Nephron (organoid): ENCODE data around the gene CACNA2D2.

ENCODE experiments used
- H3K27ac Mint-ChIP-seq, 3 experiments: 2 replicates each; pipeline ENCODE4 v1.8.0; 2020; ENCODE audit warnings: mixed read lengths in 3 of 3, mild to moderate bottlenecking in 2 of 3, moderate library complexity in 1 of 3
- H3K27me3 Mint-ChIP-seq: 2 replicates; pipeline ENCODE4 v1.8.0; 2021; ENCODE audit warnings: low read depth, mild to moderate bottlenecking, moderate library complexity, mixed read lengths
- H3K36me3 Mint-ChIP-seq: 2 replicates; pipeline ENCODE4 v1.8.0; 2020; ENCODE audit warnings: low read depth, mixed read lengths
- H3K4me1 Mint-ChIP-seq: 2 replicates; pipeline ENCODE4 v1.8.0; 2020; ENCODE audit warnings: mixed read lengths
- H3K4me3 Mint-ChIP-seq, 3 experiments: 2 replicates each; pipeline ENCODE4 v1.8.0; 2020; ENCODE audit warnings: mild to moderate bottlenecking in 3 of 3, mixed read lengths in 3 of 3, moderate library complexity in 2 of 3
- H3K9me3 Mint-ChIP-seq: 2 replicates; pipeline ENCODE4 v1.8.0; 2020; ENCODE audit warnings: mixed read lengths
- TF ChIP-seq, protein P1 (sequence below), 3 experiments: fragments of 200-600 bp; sonication (generic); IDR thresholded peaks; one replicate each; pipeline ENCODE4 v1.5.0; 2021; ENCODE audit warnings: antibody characterized with exemption in 3 of 3; ENCODE audit not compliant: unreplicated experiment in 3 of 3

The CACNA2D2 gene

DNA sequence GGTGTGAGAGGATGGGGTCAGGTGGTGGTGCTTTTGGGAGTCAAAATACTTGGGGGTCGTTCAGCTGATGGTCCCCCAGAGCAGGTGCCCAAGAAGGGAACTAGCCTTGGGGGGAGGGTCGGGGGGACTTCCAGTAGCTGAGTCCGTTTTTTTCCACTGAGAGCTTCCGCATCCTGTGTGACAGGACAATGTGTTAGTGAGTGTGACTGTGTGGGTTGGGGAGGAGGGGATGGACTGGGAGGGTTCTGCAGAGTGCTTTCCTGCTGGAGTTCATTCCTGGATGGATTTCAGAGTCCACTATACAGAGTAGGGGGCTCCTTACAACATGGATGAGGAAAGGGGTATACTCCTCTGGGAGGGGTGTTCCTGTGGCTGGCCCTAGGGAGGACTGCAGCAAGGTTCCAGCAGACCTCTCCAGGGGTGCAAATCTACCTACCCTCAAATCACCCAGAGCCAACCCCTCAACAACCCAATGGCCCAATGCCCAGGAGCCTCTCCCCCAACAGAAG lies 180.3 kb downstream of the CACNA2D2 start:
- TF ChIP-seq, protein P1, sequence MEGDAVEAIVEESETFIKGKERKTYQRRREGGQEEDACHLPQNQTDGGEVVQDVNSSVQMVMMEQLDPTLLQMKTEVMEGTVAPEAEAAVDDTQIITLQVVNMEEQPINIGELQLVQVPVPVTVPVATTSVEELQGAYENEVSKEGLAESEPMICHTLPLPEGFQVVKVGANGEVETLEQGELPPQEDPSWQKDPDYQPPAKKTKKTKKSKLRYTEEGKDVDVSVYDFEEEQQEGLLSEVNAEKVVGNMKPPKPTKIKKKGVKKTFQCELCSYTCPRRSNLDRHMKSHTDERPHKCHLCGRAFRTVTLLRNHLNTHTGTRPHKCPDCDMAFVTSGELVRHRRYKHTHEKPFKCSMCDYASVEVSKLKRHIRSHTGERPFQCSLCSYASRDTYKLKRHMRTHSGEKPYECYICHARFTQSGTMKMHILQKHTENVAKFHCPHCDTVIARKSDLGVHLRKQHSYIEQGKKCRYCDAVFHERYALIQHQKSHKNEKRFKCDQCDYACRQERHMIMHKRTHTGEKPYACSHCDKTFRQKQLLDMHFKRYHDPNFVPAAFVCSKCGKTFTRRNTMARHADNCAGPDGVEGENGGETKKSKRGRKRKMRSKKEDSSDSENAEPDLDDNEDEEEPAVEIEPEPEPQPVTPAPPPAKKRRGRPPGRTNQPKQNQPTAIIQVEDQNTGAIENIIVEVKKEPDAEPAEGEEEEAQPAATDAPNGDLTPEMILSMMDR (IDR thresholded peaks at IDR 0.05; ENCODE audit: unreplicated experiment in 3 of 3) = no peak
- peak overlapping the region; percentile 99 to 100 (median 99) for H3K27ac Mint-ChIP-seq

DNA sequence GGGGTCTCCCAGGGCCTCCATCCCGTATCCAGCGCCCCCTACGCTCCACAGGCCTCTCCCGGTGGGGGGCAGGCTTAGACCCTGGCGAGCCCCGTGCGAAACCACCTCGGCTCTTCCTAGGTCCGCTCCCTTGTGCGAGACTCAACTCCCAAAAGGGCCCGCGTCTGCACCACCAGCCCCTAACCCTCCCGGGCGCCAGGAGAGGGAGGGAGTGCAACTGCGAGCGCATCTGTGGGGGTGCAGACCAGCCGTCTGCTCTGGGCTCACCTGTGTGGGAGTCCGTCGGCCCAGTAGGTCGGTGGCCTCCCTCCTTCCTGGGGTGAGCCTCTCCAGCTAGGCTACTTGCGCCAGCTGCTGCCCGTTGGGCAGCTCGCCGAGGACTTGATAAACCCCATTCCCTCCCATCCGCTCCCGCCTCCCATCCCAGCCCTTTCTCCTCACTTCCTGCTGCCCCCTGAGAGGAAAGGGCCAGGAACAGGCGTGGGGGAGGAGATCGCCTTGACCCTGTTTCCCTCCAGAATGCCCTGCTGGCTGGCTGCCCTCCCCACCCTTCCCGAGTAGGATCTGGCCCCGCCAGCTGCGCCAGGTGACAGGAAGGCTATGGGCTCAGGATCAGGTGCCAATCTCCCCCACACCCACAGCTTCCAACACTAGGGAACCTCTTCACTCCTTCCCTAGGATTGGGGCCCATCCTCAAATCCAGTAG lies 180.9 kb downstream of the CACNA2D2 start, which contains the start of gene HYAL2:
TSS of gene HYAL2 (minus strand) at position 360 of the 706 bp plus-strand sequence. CDS start 2,256 bp downstream, outside the sequence.
- Mint-ChIP-seq H3K27ac (peak within 1 kb of the TSS; percentile 99 to 100 (median 99)), H3K27me3 (no peaks in the 10 kb centered on the region), H3K36me3 (peaks cover 21% of the 10 kb centered on the region), H3K4me3 (peak within 1 kb of the TSS; percentile 86 to 92 (median 88)), H3K4me1 (peaks cover 41% of the 10 kb centered on the region), H3K9me3 (no peaks in the 10 kb centered on the region)
- TF ChIP-seq, protein P1 (IDR thresholded peaks at IDR 0.05; ENCODE audit: unreplicated experiment in 3 of 3) = no peak

More for the DNA sequence above, 180.3 kb downstream of the CACNA2D2 start:
- peaks cover 42% of the 10 kb centered on the region for H3K4me1 Mint-ChIP-seq
- no peaks in the 10 kb centered on the region for H3K9me3 Mint-ChIP-seq
- H3K4me3 Mint-ChIP-seq = peak overlapping the region; percentile 86 to 92 (median 88)
- H3K36me3 Mint-ChIP-seq = peaks cover 20% of the 10 kb centered on the region
- H3K27me3 Mint-ChIP-seq = no peaks in the 10 kb centered on the region

DNA sequence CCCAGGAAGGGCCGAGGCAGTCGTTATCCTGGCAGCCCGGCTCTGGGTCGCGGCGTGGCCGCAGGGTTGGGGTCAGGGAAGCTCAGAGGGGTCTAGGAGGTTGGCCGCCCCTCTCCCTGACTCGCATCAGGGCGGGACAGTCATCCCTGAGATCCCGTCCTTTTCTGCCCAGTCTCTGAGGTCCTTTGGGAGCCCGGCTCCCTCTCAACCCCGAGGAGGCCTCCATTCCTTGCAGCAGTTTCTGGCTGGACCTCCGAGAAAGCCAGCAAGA lies 181.4 kb downstream of the CACNA2D2 start:
- Mint-ChIP-seq H3K27ac (peak overlapping the region; percentile 99 to 100 (median 99)), H3K4me1 (peaks cover 41% of the 10 kb centered on the region), H3K27me3 (no peaks in the 10 kb centered on the region), H3K9me3 (no peaks in the 10 kb centered on the region), H3K4me3 (peak overlapping the region; percentile 86 to 92 (median 88)), H3K36me3 (peaks cover 25% of the 10 kb centered on the region)
- TF ChIP-seq, protein P1 (IDR thresholded peaks at IDR 0.05; ENCODE audit: unreplicated experiment in 3 of 3) = no peak

DNA sequence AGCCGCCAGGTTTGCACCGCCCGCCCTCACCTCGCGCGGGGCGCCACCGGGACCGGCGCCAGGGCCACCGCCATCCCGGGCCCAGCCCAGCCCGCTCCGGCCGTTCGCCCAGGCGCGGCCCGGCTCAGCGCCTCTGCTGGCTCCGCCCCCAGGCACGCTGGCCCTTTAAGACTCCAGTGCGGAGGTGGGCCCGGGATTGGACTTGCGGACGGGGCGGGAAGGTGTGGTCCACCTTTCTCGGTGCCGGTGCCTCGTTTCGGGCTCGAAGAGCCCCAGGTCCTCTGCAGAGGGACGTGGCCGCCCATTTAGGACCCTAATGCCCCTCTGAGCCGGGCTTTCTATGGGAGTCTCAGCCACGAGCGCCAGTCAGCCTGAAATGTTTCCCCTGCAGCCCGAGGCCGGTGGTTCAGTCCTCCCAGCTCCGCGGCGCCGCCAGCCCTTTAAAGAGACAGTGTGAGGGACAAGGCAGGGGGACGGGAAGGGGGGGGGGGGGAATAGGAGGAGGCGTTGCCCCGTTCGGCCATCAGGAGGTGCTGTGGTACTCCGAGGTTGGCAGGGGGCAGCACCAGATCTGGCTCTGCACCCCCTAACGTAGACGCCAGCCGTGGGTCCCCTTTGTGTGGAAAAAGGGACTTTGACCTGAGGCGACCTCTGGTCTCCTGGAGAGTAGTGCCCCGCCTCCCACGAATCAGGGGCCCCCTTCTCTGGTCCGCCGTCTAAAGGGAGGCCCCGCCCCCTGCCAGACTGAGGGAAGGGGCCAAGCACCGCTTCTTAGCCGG lies 181.9 kb downstream of the CACNA2D2 start:
- TF ChIP-seq, protein P1 (IDR thresholded peaks at IDR 0.05; ENCODE audit: unreplicated experiment in 3 of 3) = peak; percentile 65 to 73 (median 71)
- Mint-ChIP-seq H3K27me3 (no peaks in the 10 kb centered on the region), H3K4me3 (peak overlapping the region; percentile 86 to 92 (median 88)), H3K27ac (peak overlapping the region; percentile 99 to 100 (median 99)), H3K36me3 (peaks cover 30% of the 10 kb centered on the region), H3K4me1 (peaks cover 41% of the 10 kb centered on the region), H3K9me3 (no peaks in the 10 kb centered on the region)

DNA sequence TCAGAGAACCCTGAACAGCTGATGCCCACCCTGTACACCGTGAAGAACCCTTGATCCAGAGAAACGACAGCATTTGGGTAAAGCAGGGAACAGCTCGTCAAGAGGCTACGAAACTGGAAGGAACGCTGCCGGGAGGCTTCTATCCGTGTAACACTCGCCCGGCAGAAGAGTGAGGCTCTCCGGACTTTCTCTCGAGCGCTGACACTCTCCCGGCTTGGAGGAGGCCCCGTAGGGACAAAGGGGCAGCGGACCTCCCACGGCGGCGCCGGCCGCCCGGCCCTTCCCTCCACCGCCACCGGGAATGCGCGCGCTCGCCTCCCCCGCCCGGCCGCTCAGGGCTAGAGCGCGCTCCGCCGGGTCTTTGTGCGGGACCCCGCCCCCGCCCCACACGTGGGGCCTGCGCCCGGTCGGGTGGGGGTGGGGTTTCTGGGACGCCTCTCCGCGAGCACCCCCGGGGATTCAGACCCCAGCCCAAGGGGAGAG lies 182.5 kb downstream of the CACNA2D2 start:
- Mint-ChIP-seq H3K36me3 (peaks cover 36% of the 10 kb centered on the region), H3K4me1 (peaks cover 41% of the 10 kb centered on the region), H3K27me3 (no peaks in the 10 kb centered on the region), H3K9me3 (no peaks in the 10 kb centered on the region), H3K4me3 (peak overlapping the region; percentile 93 to 99 (median 99)), H3K27ac (peak overlapping the region; percentile 99)
- TF ChIP-seq, protein P1 (IDR thresholded peaks at IDR 0.05; ENCODE audit: unreplicated experiment in 3 of 3) = no peak
